GM21825 (cell line): ENCODE measurements around the gene CAPN7.
A peak's percentile ranks its signal among the peaks of the same experiment; 100 is the strongest.

Experiments
- ATAC-seq: cut with Tn5 transposase; IDR thresholded peaks from one replicate; pipeline ENCODE4 v1.9.1; 2021; ENCODE audit warnings: mild to moderate bottlenecking, moderate library complexity; ENCODE audit not compliant: unreplicated experiment

Gene CAPN7

GRCh38 chr3:15272426-15273196 is 66.6 kb downstream of the CAPN7 start:
- ATAC-seq = no peak

DNA sequence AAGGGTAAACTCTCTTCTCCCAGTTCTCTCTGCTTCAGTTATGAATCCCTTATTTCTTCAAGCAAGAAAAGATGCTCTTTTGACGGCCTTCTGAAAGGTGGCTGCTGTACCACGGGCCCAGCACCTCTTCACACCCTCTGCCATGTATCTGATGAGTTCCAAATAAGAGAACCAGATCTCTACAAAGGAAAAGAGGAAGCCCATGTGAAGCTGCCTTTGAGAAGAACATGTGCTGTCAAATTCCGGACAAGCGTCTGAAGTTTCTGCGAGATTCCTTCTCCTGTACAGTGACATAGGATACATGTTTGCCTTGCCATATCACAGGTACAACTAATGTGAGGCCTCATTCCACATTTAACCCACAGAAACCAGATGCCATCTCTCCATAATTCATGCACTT is 67.2 kb downstream of the CAPN7 start:
- no peak for ATAC-seq

DNA sequence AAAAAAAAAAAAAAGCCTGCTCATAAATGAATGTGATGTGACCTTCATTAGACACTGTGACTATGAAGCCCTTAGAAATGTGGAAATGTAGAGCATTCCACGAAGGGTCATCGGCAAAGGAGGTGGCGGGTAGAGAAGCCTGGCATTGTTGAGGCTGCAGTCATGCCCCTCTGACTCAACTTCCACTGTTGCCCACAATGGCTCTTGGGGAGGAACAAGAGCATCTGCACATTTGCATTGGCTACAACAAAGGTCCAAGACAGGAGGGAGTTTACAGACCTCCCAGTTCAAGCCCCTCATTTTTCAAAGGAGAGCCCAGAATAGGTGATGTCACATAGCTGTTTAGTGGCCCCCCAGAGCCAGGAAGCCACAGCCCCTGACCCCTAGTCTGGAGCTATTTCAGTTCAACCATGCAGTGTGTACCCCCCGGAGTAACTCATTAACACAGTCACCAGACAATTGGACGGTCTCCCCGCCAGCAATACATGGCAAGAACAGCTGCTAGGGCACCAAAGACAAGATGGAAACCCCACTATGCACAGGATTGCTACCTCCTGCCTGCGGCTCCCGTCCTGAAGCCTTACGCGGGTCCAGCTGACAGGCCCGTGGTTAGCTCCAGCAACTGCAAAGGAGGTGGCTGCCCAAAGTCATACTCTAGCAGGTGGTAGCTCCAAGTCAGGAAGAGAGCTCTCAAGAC is 70.1 kb downstream of the CAPN7 start:
- no peak for ATAC-seq

DNA sequence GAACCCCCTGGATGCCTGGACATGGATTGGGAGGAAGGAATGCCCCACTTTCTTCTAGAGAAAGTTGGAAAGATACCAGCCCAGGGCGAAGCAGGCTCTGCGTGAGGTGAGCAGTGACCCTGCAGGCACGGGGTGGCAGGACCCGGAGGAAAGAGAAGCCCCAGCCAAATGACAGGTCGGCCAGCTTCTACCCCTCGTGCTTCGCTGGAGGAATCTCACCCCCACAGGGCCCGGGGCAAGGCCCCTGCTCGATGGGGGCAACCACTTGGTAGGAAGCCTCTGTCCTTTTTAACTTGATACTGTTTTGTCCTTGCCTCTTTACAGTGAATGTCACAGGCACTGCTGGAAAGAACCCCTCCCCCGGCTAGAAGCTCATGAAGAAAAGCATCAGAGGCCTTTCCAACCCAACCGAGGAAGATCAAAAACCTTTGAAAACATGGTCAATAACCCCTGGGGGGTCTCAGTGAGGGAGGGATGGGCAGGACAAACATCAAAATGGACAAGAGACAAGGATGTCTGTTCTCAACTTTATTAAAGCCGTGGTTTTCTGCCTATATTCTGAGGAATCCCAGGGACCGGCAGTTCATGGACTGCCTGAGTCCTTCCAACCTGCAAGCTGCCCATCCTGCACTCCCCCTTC is 71.9 kb downstream of the CAPN7 start:
- ATAC-seq = no peak

DNA sequence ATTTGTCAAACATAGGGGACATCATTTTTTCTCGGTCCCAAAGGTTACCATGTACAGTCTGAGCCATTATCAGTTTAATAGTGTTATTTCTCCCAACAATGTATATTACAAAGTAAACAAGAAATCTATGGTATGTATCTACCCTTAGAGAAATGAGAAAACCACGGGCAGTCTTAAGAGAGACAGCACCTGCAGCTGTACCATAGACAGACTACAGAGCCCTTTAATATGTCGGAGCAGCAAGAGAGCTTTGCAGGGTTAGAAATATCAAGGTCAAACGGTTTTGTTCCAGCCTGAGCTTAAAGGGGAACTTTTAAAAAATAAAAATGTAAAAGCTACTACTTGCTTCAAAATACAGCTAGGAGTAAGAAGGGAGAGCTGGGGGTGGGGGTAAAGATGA is 73.2 kb downstream of the CAPN7 start:
- no peak for ATAC-seq

DNA sequence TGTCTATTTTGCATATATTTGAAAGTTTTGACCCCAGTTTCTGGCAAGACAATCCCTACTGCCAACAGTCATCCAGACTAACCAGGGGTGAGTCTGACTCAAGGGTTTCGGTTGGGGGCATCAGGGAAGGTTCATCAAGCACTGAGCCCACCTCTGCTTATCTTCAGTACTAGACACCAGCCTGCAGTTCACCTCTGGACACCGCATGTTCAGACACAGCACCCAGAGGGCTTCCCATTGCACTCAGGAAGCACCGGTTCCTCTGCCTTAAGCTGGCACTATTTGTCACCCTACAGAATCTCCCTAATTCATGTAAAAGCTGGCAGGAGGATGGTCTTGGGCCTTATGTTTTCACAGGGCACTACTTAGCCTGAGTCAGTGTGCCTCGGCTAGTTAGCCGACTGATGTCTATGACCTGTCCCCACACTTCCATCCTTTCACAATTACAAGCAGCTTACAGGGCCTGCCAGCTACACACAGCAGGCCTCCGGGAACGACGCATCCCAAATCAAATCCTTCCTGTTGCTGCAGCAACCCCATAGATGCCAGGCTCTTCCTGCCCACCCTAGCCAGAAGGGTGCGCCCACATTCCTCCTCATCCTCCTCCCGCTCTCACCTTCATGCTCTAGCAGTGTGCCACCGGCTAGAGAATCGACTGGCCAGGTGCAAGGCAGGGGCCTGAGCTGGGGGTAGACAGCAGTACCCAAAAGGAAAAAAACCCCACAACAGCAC is 73.8 kb downstream of the CAPN7 start:
- ATAC-seq = no peak

- ATAC-seq = no peak
These were observed 74.9 kb downstream of the CAPN7 start for GRCh38 chr3:15280853-15281532.

GRCh38 chr3:15281817-15282216 is 75.8 kb downstream of the CAPN7 start:
- ATAC-seq = no peak

GRCh38 chr3:15283702-15284101 is 77.7 kb downstream of the CAPN7 start:
- ATAC-seq = no peak

- ATAC-seq = no peak
These were observed 78.3 kb downstream of the CAPN7 start for GRCh38 chr3:15284121-15284889.

DNA sequence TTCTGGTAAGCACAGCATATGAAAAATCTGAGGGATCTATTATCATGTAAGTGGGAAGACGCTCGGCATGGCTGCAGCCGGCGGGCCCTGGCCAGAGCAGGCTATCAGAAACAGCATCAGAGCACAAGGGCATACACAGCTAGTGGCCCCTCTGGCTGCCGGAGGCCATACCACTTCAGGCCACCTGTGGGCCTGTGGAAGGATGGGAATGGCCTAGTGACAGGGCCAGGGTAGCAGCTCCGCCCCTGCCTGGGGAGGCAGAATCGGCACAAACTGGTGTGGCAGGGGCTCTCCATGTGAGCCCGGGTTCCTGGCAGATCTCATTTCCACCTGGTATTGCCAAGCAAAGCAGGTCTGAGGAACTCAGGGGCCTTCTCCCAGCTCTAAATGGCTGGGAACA is 80.0 kb downstream of the CAPN7 start:
- ATAC-seq = no peak

DNA sequence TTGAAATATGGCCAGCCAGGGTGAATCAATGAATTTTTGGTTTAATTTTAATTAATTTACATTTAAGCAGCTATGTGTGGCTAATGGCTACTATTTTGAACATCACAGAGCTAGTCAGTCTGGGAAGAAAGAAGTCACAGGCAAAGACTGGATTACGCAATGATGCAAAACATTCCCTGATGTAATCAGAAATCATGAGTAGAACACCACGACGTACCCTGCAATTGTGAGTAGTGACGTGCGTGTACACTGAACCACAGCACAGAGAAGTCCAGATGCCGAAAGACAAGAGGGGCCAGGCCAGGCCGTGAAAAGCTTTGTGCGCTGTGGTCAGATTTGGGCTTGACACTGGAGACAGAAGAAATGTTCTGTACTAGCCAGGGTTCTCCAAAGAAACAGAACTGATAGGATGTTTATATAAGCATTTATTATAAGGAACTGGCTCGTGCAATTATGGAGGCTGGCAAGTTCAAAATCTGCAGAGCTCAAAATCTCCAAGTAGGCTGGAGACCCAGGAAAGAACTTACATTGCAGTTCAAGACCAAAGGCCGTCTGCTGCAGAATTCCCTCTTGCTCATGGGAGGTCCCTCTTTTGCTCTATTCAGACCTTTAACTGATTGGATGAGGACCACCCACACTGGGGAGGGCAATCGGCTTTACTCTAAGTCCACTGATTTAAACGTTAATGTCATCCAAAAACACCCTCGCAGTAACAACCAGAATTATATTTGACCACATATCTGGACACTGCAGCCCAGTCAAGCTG is 81.7 kb downstream of the CAPN7 start:
- no peak for ATAC-seq

DNA sequence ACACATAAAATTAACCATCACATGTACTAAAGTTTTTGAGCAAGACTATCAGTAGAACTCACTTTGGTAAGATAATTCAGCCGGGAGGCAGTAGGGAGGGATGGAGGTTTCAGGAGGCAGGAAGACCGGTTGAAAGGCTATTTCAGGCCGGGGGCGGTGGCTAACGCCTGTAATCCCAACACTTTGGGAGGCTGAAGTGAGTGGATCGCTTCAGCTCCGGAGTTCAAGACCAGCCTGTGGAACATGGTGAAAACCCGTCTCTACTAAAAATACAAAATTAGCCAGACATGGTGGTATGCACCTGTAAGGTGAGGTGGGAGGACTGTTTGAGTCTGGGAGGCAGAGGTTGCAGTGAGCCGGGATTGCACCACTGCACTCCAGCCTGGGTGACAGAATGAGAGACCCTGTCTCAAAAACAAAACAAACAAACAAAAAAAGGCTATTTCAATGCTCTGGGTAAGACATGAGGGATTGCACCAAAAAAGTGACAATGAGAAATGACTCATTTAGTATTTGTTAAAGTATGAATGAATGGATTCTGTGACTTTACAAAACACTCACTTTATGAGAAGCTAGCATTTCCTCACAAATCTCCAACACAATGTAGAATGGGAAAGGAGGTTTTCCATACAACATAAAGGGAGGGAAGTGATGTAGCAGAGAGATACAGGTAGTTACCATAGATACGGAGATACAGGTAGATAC is 82.4 kb downstream of the CAPN7 start:
- ATAC-seq = no peak

GRCh38 chr3:15289661-15290060 is 83.6 kb downstream of the CAPN7 start:
- no peak for ATAC-seq

DNA sequence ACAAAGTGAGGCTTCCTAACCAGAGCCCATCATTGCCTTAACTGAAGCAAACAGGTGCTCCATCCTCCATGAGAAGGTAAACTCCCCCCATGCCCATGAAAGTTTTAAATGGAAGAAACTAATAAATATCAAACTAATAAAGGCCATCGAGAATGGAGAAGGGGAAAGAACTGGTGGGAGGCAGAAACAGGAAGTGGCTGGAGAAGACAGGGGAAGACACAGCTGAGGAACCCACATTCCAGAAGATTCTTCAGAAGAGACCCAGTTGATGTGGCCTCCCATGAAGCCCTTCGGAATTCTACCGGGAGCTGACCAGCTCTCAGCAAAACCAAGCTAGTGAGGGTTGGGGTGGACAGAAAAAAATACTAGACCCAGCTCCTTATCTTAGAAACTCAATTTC is 84.7 kb downstream of the CAPN7 start:
- ATAC-seq = no peak

GRCh38 chr3:15291589-15292541 is 85.8 kb downstream of the CAPN7 start:
- peak; percentile 93 for ATAC-seq

DNA sequence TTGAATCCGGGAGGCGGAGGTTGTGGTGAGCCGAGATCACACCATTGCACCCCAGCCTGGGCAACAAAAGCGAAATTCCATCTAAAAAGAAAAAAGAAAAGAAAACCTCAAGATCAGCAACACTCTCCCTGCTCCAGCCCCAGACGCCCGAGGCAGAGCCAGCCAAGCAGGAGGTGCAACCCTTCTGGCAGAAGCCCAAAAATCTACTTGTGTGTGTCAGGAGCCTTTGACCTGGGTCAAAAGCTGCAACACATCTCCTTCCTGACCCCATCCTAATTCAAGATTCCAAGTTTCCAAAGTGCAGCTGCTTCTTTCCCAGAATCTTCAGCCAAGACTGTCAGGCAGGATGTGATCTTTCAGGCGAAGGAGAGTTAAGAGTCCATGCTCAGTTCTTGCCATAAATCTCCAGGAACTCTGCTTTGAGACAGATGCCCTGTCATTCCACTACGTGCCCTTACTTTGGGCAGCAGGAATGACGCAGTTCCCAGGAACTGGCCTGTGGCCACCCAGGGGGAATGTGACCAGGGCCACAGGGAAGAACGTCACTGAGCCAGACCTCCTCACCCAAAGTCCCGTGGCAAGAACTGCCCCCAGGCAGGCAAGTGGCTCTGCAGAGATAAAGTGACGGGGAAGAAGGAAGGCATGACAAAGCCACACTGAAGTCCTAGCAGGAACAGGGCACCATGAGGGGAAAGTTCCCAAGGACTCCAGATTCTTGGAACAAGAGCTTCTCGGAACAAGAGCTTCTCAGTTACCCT is 86.9 kb downstream of the CAPN7 start:
- no peak for ATAC-seq
